GM12873 (cell line): ENCODE results near the gene RIC8A.

Experiments
- TF ChIP-seq, protein P1 (sequence below): IDR thresholded peaks from 2 replicates; pipeline ENCODE4 v1.5.1; 2012; ENCODE audit warnings: low read depth, mild to moderate bottlenecking, moderate library complexity, low read length, control low read depth; ENCODE audit not compliant: insufficient read depth; ENCODE audit errors: missing control alignments

The RIC8A gene

DNA sequence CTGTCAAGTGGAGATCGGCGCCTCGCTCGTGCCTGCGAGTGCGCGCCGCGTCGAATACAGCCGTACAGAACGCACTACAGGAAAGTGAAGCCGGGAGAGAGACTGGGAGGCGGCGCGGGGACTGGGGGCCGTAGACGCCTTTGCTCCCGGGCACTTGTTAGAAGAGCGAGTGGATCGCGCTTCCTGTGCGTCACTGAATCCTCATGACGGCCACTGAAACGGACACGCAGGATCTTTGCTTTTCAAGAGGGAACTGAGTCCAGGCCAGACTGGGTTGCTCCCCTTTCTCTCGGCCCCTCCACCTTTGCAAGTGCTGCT lies 314 bp downstream of the RIC8A start:
- TF ChIP-seq, protein P1, sequence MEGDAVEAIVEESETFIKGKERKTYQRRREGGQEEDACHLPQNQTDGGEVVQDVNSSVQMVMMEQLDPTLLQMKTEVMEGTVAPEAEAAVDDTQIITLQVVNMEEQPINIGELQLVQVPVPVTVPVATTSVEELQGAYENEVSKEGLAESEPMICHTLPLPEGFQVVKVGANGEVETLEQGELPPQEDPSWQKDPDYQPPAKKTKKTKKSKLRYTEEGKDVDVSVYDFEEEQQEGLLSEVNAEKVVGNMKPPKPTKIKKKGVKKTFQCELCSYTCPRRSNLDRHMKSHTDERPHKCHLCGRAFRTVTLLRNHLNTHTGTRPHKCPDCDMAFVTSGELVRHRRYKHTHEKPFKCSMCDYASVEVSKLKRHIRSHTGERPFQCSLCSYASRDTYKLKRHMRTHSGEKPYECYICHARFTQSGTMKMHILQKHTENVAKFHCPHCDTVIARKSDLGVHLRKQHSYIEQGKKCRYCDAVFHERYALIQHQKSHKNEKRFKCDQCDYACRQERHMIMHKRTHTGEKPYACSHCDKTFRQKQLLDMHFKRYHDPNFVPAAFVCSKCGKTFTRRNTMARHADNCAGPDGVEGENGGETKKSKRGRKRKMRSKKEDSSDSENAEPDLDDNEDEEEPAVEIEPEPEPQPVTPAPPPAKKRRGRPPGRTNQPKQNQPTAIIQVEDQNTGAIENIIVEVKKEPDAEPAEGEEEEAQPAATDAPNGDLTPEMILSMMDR = no peak

DNA sequence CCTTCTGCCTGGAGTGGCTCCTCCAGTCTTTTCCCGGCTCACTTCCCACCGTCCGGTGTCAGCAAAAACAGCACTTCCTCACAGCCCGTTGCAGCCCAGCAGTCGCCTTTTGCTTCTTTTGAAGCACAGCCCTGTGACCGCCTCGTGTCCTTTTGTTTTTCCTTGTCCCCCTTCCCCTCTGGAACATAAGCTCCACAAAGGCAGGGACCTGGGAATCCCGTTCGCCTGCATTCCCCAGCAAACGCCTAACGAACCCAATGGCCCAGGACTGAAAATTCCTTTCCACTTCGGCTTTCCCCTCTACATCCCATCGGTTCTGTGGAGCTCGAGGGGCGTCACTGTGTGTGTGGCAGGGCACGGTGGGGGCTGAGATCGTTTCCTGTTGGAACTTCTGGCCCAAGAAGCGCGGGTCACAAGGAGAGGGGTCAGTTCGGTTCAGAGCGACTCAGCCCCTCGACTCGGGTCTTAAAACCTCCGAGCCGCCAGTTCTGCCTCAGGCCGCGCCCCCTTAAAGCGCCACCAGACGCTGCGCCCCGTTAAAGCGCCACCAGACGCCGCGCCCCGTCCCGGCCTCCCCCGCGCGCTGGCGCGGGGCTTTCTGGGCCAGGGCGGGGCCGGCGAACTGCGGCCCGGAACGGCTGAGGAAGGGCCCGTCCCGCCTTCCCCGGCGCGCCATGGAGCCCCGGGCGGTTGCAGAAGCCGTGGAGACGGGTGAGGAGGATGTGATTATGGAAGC lies 841 bp downstream of the RIC8A start:
- TF ChIP-seq, protein P1 = no peak

DNA sequence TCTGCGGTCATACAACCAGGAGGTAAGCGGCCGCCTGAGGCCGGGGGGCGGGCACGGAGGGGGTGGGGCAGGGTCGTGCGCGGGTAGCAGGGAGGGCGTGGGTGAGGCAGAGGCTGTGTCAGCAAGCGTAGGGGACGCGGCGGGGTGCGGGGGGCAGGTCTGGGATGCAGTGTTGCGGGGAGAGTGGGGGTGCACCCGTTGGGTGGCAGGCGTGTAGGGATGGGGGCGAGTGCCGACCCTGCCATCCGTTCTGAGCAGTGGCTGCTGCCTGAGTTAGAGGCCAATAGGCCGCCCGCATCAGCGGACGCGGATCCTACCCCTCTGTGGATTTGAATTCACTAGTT lies 1.4 kb downstream of the RIC8A start:
- TF ChIP-seq, protein P1 = no peak

DNA sequence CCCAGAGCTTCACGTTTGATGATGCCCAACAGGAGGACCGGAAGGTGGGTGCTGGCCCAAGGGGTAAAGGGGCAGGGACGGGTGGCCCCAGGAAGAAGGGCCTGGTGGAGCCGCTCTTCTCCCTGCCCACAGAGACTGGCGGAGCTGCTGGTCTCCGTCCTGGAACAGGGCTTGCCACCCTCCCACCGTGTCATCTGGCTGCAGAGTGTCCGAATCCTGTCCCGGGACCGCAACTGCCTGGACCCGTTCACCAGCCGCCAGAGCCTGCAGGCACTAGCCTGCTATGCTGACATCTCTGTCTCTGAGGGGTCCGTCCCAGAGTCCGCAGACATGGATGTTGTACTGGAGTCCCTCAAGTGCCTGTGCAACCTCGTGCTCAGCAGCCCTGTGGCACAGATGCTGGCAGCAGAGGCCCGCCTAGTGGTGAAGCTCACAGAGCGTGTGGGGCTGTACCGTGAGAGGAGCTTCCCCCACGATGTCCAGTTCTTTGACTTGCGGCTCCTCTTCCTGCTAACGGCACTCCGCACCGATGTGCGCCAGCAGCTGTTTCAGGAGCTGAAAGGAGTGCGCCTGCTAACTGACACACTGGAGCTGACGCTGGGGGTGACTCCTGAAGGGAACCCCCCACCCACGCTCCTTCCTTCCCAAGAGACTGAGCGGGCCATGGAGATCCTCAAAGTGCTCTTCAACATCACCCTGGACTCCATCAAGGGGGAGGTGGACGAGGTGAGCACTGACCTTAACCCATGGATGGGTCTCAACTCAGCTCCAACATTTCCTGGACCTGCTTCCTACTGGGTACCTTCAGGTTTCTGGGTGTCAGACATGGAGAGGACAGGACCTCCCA lies 2.0 kb downstream of the RIC8A start:
- TF ChIP-seq, protein P1 = no peak

DNA sequence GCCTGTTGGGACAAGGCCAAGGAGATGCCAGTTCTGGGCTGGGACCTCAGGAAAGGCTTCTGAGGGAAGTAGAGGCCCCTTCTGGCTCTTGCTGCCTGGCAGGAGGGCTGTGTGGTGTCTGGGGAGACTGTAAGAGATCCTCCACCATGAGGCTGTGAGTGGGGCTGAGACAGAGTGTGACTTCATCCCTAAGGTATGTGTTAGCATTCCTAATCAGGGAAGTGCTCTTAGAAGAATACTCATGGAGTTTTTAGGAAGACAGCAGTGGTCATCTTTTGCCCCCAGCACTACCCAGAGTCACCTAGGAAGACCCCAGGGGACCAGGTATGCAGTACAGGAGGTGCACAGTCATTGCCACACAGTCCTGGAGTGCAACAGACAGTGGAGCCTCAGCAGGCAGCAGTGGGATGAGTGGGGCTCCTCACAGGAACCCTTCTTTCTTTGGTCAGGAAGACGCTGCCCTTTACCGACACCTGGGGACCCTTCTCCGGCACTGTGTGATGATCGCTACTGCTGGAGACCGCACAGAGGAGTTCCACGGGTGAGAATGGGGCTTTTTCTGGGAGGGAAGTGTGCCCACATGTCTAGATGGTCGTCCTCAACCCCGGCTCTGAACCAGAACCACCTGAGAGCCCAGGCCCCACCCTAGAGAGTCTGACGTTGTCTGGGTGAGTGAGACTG lies 2.8 kb downstream of the RIC8A start:
- TF ChIP-seq, protein P1 = no peak

DNA sequence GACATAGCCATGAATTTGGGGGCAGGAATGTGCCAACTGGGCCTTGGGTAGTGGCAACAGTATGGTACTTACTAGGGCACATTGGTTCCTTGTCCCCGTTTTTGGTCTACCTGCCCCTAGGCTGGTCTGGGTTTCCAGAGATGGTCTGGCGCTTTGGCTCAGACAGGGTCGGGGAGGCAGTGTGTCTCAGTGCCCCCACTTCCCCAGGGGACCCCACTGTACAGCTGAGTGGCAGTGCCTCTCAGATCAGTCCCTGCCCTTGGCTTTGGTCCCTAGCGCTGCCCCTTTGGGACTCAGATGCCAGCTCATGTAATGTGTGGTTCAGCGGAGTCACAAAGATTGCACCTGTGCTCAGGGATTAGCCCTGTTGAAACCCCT lies 3.3 kb downstream of the RIC8A start:
- TF ChIP-seq, protein P1 = no peak

DNA sequence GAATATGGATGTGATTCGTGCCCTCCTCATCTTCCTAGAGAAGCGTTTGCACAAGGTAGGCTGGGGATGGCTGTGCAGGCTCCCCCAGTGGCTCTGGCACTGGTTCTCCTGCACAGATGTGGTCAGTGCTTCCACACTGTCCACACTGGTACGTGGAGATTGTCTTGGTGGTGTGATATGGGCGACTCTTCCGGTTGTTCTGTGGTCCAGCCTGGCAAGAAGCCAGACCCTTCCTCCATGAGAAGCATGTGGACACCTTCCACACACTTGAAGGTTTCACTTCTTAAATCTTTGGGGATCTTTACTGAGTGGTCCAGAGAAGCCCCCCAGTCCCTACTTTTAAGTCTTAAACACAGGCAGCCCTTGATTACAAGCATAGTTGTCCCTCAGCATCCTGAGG lies 3.8 kb downstream of the RIC8A start:
- TF ChIP-seq, protein P1 = no peak
